Activated CD8-positive, alpha-beta memory T cell treated with anti-CD3 and anti-CD28 coated beads for 1 hour (primary cell): ENCODE measurements around the gene PTN.

Experiments
- DNase-seq, 2 donors: peaks; one replicate each; pipeline ENCODE4 v3.0.0-alpha.2; 2020; ENCODE audit warnings: low read depth in 1 of 2; ENCODE audit errors: extremely low read depth in 1 of 2

PTN gene

DNA sequence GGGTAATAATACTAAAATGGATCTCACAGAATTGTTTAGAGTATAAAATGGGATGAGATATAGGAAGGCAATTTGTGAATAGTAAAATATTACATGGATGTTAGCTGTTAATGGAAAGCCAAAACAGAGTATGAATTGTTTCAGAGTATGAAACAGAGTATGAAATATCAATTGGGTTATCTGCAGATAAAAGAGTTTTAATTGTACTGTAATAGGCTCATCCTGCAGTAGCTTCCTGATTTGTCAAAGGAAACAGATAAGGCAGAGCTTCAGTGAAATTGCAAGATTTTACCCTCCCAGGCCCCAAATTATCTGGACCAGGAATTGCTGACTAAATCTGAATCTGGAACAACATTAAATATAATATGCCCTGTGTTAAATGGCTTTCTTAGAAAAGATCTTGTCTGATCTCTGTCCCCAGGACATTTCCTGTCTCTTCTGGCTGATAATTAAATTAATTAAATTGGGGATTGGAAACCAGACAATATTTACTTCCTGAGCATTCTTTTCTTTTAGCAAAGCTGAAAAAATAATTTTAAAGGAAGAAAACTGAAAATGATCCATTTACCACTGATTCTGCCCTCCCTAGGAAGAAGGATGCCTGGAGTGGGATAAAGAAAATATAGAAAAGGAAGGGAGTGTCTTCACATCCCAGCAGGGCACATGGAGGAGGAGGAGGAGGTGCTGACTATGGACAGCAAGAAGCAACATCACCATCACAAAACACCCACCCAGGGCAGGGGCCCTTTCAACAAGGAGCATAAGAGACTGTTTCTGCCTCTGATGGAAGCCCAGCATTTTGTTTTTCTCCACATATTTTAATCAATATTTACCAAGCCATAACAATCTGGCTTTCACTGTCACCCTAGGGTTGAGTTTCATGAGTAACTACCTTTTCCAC lies 18.5 kb downstream of the PTN start:
- DNase-seq = no peak

DNA sequence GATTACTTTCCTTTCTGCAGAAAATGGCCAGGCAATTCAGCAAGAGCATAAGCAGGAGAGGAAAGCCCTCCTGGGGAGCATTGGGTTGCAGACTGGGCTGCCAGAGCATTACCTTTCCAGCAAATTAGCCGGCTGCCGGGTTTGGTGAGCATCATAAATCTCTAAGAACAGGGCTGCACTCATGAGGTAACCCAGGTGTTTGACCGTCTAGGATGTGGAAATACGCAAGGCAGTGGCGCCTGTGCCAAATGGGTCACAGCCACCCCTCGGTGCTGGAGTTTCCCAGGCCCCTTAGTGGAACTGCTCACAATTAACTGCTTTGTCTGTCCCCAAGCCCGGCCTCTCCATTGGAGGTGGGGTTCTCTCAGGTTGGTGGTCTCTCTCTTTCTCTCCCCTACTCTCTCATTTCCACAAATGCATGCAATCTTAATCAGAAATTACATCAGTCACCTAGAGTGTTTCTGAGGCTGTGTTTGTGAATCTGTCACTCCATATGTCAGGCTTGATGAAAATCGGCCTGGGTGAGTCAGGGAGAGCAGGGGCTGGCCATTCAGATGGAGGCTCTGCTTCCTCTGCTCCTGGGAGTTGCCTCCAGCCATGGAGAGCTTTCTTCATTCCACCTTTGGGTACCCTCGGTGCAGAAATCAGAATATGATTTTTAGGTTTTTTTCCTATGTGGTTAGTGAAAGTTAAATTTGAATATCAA lies 26.7 kb downstream of the PTN start:
- no peak for DNase-seq

DNA sequence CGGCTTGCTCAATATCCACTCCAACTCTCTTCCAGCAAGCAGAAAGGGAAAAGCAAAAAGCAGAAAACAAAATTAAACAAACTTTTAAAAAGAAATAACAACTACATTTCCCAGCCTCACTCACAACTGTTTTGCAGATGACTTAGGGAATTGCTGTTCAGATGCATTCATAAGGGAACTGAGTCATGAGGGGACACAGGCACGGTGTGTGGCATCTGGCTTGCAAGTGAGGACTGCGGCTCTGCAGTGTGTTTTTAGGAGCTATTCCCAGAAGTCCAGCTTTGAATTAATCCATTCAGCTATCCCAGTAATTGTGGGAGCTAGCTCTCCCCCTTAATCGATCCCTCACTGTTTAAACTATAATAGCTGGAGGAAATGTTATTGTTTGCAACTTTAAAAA lies 30.3 kb downstream of the PTN start:
- DNase-seq = no peak

DNA sequence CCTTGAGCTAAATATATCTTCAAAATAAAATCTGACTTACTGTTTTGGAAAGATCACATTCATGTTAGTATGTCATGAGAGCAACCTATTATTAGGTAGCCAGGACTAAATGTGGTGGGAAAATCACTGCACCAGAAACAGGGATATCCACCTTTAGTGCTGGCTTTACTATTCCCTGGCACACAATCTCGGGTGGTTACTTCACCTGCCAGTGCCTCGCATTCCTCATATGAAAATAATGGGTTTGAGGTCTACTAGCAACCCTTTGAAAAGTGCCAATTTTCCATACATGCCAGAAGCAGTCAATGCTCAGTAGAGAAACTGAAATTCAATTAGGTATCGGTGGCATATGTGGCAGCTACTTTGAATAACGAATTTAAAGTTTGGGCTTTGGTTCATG lies 36.8 kb downstream of the PTN start:
- DNase-seq = no peak

DNA sequence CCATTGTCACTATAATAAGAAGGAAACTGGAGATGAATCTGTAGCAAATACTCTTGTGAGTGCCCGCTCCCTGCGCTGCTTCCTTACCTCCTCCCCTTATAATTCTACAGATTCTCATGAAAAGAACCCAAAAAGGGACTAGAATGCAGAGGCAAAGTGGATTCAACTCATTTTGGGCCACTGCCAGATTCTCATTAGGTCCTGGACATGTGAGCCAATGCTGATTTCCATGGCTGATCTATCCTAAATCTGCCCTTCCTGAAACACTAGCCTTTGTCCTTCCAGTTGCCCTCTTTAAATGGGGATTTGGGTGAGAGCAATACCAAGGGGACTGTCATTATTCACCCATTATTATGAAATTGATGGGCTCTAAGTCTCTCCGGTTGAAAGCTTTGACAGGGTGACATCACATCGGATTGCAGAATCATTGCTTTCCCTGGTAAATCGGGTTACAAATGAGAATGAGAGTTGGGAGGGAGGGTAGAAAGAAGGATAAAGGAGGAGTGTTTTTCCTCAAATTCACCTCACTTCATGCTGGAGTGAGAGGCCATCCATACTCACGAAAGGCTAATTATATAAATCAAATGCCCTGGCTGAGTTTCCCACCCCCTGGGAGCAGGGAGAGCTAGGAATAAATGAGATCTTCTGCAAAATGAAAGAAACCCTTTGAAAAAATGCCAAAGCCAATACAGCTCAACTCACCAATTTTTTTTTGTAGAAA lies 37.5 kb downstream of the PTN start:
- DNase-seq = no peak

DNA sequence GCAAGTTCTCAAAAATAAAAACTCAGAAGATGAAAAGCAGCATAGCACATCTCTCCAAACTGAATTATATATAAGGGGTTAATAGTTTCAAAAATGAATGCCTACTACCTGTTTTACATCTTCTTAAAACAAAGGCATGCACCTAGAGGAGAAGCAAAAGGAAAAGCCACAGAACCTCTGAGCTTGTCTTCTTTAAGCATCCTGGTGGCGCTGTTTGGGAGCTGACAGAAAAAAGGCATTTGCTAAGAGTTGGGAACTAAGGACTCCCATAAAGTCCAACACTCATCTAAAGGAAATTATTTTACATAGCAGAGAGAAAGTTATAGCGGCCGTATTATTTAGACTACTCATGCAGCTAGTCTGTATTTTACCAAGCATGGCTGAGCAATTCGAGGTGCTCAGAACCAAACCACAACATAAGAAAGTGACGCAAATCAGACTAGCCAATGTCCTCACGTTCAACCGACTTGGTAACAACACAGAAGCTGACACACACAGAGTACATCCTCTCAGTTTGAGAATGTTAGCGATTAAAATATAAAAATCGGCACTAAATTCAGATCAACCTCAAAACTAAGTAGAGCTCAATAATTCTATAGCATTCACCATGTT lies 38.8 kb downstream of the PTN start:
- DNase-seq = no peak

DNA sequence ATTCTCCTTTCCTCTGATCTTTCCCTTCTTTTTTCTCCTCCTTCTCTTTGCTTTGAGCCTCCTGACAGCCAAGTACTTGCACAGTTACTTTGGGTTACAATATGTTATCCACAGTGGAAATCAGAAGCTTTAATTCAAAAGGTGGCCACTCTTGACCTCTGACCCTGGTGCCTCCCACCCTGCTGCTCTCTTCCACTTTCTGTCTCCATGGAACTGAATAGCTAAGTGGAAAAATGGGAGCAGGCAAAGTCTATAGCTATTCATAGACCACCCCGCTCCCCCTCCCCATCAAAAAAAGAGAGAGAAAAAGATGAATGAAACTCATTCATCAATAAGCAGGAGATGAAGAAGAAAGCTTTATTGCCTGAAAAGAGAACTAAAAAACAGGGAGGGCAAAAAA lies 39.4 kb downstream of the PTN start:
- DNase-seq = no peak

DNA sequence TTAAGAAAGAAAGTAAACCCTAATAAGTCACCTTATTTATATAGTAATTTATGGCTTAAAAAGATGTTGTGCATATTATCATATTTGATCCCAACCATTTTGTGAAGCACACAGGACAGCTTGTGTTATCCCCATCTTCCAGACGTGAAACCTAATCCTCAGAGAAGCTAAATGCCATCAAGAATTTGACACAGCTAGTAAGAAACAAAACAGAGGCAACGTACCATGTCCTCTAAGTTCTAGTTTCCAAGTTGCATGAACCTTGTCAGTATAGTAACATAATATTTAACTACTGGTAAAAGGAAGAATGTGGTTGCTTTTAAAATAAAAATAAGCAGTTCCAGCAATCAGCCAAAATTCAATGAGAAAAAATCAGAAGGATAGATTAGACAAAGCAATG lies 41.5 kb downstream of the PTN start:
- DNase-seq = no peak

DNA sequence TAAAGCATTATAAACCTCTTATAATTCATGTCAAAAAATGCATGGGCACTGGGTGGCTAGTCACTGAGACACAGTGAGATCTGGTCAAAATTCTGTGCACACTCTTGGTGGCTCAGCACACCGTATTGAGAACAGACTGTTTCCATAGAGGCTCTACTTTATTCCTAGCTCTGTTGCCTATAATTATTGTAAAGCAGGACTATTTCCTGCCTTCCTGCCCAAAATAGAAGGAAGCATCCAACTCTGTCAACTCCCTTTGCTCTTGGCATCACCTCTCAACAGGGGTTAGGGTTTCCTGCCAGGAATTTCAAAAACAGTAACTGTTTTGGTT lies 45.1 kb downstream of the PTN start:
- no peak for DNase-seq

DNA sequence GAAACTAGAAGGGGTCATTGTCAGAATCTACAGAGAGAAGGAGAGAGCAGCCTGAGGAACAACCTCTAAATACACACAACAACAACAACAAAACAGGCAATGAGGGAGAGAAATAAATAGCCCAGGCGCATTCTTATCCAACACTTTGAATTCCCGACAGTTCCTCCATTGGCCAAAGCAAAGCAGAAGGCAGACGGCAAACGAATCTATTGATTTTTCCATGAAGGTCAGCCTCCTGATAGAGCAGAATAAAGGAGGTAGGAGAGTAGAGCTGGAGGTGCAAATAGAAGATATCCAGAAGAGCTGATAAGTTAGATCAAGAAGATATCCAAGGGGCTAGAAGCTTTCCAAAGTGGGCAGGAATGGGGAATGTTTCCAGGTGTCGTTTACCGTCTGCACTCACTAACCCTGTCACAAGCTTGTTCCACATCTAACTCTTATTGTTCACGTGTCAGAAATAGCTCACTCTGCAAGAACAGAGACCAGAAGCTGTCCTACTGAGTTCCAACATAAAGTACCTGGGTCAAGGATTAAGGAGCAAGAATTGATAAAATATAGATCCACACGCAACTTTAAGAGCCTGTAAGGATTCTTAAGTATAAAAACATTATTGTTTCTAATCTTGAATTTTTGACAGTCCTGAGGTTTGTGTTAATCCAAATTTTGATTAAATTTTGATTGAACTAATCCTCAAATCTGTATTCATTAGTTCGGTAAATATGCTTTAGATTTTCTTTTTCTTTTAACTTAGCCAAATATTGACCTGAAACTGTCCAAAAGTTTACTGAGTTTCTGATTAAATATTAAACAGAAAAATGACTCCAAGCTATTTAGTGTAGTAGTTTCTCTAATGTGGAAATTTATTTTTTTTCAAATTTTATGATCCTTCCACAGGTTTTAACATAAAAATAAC lies 45.7 kb downstream of the PTN start:
- no peak for DNase-seq

DNA sequence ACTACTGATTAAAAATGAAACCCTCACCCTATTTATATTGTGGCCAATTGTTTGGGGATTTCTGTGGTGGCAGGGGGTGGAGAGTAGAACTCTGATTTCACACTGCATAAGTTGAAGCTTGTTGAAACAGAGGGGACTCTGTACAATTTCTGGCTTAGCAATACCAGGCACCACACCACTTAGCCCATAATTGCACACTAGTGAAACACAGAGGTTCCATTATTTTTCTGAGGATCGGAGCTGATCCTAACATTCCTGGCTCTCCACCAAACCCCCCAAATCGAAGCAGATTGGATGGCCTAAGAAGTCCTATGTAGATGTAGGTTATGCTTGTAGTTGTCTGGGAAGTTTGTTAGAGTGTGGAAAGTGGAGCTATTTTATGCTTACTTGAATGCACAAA lies 47.0 kb downstream of the PTN start:
- no peak for DNase-seq

DNA sequence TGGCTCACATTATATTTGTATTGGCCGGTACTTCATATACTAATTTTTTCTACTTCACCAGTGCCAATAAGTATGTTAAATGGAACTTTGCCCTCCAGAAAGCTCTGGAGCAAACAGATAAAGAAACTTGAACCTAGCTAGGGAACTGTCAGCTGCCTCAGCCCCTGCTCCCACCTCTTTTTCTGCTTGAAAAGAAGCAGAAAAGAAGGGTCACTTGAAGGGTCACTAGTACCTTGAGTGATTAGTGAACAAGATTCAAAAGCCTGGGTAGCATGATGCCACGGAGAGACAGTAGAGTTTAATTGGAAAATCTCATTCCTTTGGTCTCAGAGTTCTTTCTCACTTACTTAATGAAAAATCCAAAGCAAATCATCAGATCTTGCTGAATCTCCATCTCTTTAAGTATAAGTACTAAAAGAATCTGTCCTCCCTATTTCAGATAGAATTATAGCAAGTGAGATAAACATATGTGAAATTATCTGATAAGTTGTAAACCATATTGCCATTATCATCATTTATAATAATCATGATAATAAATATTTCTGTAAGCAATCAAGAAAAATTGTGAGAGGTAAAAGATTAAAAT lies 47.7 kb downstream of the PTN start:
- DNase-seq = no peak

DNA sequence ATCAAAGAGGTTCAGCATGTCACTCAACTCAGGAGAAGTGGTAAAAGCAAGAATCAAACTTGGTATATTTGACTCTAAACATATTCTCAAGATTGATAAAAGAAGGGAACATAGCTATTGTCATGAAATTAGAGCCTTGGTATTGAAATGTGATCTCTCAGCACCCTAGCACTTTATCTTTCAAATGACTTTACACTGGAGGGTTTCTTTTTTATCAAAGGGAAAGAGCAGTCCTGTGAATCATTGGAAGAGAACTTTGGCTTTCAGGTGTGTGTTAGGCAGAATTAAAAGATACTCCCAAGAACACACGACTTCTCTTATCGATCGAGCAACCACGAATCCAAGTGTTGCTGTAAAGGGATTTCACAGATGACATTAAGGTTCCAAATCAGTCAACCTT lies 54.4 kb downstream of the PTN start:
- DNase-seq = no peak

DNA sequence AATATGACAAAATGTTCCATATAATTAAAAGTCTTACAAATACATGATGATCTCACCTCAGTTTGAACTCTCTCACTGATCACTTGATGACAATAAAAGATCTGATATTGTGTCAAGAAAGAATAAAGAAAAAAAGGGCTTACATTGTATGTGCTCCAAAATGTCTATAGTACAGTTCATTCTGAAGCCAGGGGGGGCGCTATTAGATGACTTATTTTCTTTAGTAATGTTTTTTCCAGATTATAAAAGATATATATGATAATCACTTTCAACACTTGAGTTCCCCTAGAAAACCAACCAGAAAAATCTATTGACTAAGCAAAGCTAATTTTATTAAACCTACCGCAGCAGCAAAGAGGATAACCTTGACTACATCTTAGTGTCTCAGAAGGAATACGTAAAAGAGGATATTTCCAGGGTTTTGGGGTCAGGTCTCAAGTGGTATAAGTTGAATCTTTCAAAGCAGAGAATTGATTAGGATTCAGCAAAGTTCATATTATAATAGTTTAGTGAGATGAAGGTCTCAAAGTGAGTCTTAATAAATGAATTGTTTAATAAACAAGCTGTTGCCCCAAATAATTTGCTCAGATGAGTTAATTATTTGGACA lies 55.8 kb downstream of the PTN start:
- no peak for DNase-seq

DNA sequence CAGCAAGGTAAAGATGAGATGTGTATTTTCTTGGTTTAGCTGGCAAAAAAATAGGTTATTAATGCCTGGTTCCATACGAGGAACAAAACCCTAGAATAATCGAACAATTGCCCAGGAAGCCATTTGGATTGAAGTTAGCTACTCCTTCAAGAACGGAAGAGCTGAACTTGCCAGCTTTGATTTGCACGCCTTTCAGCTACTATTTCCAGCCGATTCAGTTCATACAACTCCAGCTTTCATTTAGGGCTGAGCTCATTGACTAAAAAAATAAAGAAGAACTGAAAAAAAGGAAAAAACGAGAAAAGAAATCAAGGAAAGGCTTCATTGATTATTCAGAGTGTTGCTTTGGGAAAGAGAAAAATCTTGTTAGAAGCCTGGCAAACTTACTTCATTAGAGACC lies 60.4 kb downstream of the PTN start:
- no peak for DNase-seq

DNA sequence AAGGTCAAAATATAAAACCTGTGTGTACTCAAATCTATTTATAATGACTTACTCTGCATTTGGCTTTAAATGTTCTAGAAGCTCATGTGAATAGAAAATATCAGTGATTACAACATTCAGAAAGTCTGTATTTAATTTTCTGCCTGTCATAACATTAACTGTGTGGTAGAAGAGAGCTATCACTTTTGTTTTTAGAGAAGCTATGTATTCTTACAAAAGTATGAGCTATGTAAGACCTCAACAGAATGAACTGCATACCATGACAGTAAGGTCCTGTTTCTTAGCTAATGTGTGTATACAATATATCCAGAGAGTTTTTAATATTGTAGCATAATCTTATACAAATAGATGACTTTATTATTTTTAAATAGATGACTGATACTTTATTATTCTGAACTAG lies 61.5 kb downstream of the PTN start:
- no peak for DNase-seq

DNA sequence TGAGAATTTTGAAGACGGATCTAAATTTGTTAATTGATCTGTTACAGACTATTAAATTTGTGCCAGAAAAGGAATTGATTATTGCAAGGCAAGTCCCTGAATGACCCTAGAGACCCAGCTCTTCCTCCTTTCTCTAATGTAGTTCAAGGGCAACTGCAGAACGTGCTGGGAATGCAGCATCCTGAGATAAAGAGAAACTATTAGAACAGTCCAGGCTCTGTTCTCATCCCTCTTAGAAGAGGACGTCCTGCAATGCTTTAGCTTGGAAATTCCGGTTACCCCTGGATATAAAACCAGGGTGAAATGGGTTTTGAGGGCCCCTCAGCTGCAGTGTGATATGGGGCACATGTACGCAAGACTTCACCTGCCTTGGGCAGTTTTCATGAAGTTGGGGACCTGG lies 67.3 kb downstream of the PTN start:
- DNase-seq = no peak

DNA sequence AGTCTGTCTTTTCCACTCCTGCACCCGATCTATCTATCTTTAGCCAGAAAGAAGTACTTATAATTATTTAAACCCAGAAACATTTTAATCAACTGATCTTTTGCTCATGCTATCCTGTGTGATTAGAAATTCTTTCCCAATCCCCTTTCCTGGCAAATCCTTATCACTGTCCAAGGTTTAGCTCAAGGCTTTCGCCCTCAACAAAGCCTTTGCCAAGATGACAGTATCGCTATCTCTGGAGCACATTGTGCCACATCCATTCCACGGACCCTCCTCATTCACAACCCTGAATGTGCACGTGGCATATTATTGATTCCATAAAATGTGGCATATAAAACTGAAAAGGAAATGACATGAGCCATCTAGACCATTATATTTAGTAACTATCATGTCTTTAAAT lies 71.3 kb downstream of the PTN start:
- DNase-seq = no peak

DNA sequence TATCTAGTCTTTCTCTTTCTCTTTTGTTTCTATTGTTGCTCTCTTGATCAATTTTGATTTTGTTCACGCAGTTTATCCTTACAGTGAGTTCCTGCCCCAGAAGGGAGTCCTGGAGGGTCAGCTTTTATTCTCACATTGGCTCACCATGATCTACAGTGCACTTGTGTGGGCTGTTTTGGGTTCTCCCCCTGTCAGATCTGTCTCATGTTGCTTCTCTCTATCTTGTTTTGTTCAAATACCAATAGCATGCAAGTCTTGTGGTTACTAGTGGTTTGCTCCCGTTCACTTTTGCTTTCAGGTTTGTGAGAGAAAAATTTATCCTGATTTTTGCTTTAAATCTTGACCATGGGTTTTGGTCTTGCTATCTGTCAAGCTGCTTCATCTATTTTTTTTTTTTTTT lies 74.3 kb downstream of the PTN start:
- no peak for DNase-seq
